Measurements from ENCODE around the gene UQCC3.
"Not testable (repeated sequence)": the region's sequence is repeated elsewhere in the genome, so short reads cannot be mapped to it uniquely, and the experiment has no call there.

UQCC3 gene

GRCh38 chr11:62665599-62666258 is 5.7 kb upstream of the UQCC3 start:
- DNase-seq (ENCODE audit: low read depth): peak; percentile 22

- no peak for DNase-seq (ENCODE audit: low read depth)
These were observed 5.1 kb upstream of the UQCC3 start for GRCh38 chr11:62666259-62666926.

- DNase-seq (ENCODE audit: low read depth): no peak
These were observed 4.0 kb upstream of the UQCC3 start for GRCh38 chr11:62667460-62667859.

- DNase-seq (ENCODE audit: low read depth): no peak
These were observed 1.9 kb upstream of the UQCC3 start for GRCh38 chr11:62669420-62670161.

GRCh38 chr11:62671236-62671607 is 251 bp upstream of the UQCC3 start:
- DNase-seq (ENCODE audit: low read depth): no peak

GRCh38 chr11:62673196-62673525 is 1.7 kb downstream of the UQCC3 start:
- DNase-seq (ENCODE audit: low read depth): no peak

- not testable (repeated sequence) for DNase-seq (ENCODE audit: low read depth)
These were observed 3.9 kb downstream of the UQCC3 start for GRCh38 chr11:62675415-62675814.

GRCh38 chr11:62676698-62677097 is 5.2 kb downstream of the UQCC3 start:
- no peak for DNase-seq (ENCODE audit: low read depth)

- DNase-seq (ENCODE audit: low read depth): no peak
These were observed 5.7 kb downstream of the UQCC3 start for GRCh38 chr11:62677156-62677555.

- DNase-seq (ENCODE audit: low read depth): no peak
These were observed 6.2 kb downstream of the UQCC3 start for GRCh38 chr11:62677714-62678113.

GRCh38 chr11:62678433-62678769 is 6.9 kb downstream of the UQCC3 start:
- DNase-seq (ENCODE audit: low read depth): no peak

GRCh38 chr11:62678770-62679696 is 7.6 kb downstream of the UQCC3 start, which contains the start of gene UBXN1:
TSS of gene UBXN1 (minus strand) at chr11:62679073. CDS start at chr11:62678923, 150 bp downstream.
- peak; percentile 94 for DNase-seq (ENCODE audit: low read depth)

- DNase-seq (ENCODE audit: low read depth): peak; percentile 65
These were observed 9.4 kb downstream of the UQCC3 start for GRCh38 chr11:62680825-62681240.

GRCh38 chr11:62682518-62682917 is 11.0 kb downstream of the UQCC3 start:
- no peak for DNase-seq (ENCODE audit: low read depth)

- DNase-seq (ENCODE audit: low read depth): no peak
These were observed 16.3 kb downstream of the UQCC3 start for GRCh38 chr11:62687508-62688396.

- no peak for DNase-seq (ENCODE audit: low read depth)
These were observed 17.0 kb downstream of the UQCC3 start for GRCh38 chr11:62688491-62688890.

GRCh38 chr11:62689421-62690183 is 18.1 kb downstream of the UQCC3 start, which contains the start of gene LRRN4CL:
TSS of gene LRRN4CL (minus strand) at chr11:62689530. CDS start at chr11:62688508, 1,022 bp downstream.
- peak; percentile 94 for DNase-seq (ENCODE audit: low read depth)

GRCh38 chr11:62693624-62694023 is 22.2 kb downstream of the UQCC3 start:
- not testable (repeated sequence) for DNase-seq (ENCODE audit: low read depth)

- no peak for DNase-seq (ENCODE audit: low read depth)
These were observed 23.1 kb downstream of the UQCC3 start for GRCh38 chr11:62694455-62695167.

- DNase-seq (ENCODE audit: low read depth): no peak
These were observed 30.8 kb downstream of the UQCC3 start for GRCh38 chr11:62702246-62702645.

Data from GM04503 (cell line).